Lower lobe of right lung (tissue), 2 donors: ENCODE measurements around the gene NOD1. TPM values are rescaled to one million over a fixed set of nuclear protein-coding genes. Genes with fewer than 3 reads are reported as not detected.

Source experiments
- ATAC-seq, 2 donors: fragments of 200-7000 bp; cut with Tn5 transposase; one replicate each; pipeline ENCODE4 v1.9.1; 2020 to 2022; ENCODE audit warnings: mild to moderate bottlenecking in 2 of 2, moderate library complexity in 2 of 2
- DNase-seq: peaks from one replicate; pipeline ENCODE4 v3.0.0-alpha.2; 2020
- H3K27ac ChIP-seq: fragments of 200-600 bp; one replicate; pipeline ENCODE4 v1.8.0; 2022
- H3K27me3 ChIP-seq: fragments of 200-600 bp; one replicate; pipeline ENCODE4 v1.8.0; 2022; ENCODE audit warnings: low read depth
- H3K36me3 ChIP-seq: fragments of 200-600 bp; one replicate; pipeline ENCODE4 v1.8.0; 2022; ENCODE audit warnings: mild to moderate bottlenecking
- H3K4me1 ChIP-seq: fragments of 200-600 bp; one replicate; pipeline ENCODE4 v1.8.0; 2022
- H3K4me3 ChIP-seq: fragments of 200-600 bp; one replicate; pipeline ENCODE4 v1.8.0; 2022; ENCODE audit warnings: mild to moderate bottlenecking
- H3K9me3 ChIP-seq: fragments of 200-600 bp; one replicate; pipeline ENCODE4 v1.8.0; 2022
- intact Hi-C: fragments of 100-400 bp; cut with DNase I; formaldehyde crosslinking; loops from one replicate; pipeline ENCODE4 v1.11.0; 2022
- total RNA-seq: library from RNA; stranded (reverse); fragmentation: NEBNext Ultra II Directional; extraction: Animal tissue kit (Norgen Biotek cat#: 25700); gene quantifications from one replicate; pipeline ENCODE4 v1.2.1, GENCODE V29; 2021
- TF ChIP-seq, protein P1 (sequence below): fragments of 200-600 bp; IDR thresholded peaks from one replicate; pipeline ENCODE4 v1.8.0; 2022; ENCODE audit warnings: antibody characterized with exemption, mild to moderate bottlenecking
- donor health status: DM: no; HTN: yes; CAD: no; lungs with severe emphysema.

Gene NOD1
- total RNA-seq, 1 donor from 2014 or later = 42.9 TPM

GRCh38 chr7:30396389-30396788 is 82.2 kb downstream of the NOD1 start:
- H3K4me3 ChIP-seq = no peak overlapping the region
- no peak for ATAC-seq
- no peak overlapping the region for H3K27ac ChIP-seq
- intact Hi-C loops = no loop called here
- TF ChIP-seq, protein P1, sequence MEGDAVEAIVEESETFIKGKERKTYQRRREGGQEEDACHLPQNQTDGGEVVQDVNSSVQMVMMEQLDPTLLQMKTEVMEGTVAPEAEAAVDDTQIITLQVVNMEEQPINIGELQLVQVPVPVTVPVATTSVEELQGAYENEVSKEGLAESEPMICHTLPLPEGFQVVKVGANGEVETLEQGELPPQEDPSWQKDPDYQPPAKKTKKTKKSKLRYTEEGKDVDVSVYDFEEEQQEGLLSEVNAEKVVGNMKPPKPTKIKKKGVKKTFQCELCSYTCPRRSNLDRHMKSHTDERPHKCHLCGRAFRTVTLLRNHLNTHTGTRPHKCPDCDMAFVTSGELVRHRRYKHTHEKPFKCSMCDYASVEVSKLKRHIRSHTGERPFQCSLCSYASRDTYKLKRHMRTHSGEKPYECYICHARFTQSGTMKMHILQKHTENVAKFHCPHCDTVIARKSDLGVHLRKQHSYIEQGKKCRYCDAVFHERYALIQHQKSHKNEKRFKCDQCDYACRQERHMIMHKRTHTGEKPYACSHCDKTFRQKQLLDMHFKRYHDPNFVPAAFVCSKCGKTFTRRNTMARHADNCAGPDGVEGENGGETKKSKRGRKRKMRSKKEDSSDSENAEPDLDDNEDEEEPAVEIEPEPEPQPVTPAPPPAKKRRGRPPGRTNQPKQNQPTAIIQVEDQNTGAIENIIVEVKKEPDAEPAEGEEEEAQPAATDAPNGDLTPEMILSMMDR = no peak
- no peak for DNase-seq
- no peaks in the 10 kb centered on the region for H3K27me3 ChIP-seq
- H3K36me3 ChIP-seq = no peaks in the 10 kb centered on the region
- no peaks in the 10 kb centered on the region for H3K4me1 ChIP-seq
- no peaks in the 10 kb centered on the region for H3K9me3 ChIP-seq

GRCh38 chr7:30395676-30396075 is 82.9 kb downstream of the NOD1 start:
- Histone ChIP-seq H3K9me3 (no peaks in the 10 kb centered on the region), H3K27me3 (no peaks in the 10 kb centered on the region), H3K36me3 (no peaks in the 10 kb centered on the region), H3K27ac (no peak overlapping the region), H3K4me1 (no peaks in the 10 kb centered on the region), H3K4me3 (no peak overlapping the region)
- TF ChIP-seq, protein P1 = no peak
- DNase-seq (no peak), ATAC-seq (no peak)
- intact Hi-C loops = no loop called here

DNA sequence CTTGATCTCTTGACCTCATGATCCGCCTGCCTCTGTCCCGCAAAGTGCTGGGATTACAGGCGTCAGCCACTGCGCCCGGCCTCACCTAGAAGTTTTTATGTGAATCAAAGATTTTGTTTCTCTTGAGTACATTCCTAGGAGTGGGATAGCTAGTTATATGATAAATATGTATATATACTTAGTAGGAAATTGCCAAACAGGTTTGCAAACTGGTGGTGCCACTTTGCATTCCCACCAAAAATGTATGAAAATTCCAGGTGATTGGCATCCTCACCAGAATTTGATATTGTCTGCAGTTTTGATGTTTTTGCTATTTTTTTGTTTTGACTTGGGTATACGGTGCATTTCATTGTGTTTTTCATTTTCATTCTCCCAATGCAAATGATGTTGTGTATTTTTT is 86.8 kb downstream of the NOD1 start:
- H3K36me3 ChIP-seq = no peaks in the 10 kb centered on the region
- no peak overlapping the region for H3K4me3 ChIP-seq
- H3K4me1 ChIP-seq = no peaks in the 10 kb centered on the region
- H3K9me3 ChIP-seq = no peaks in the 10 kb centered on the region
- no peak overlapping the region for H3K27ac ChIP-seq
- DNase-seq (no peak), ATAC-seq (no peak)
- intact Hi-C loops = no loop called here
- H3K27me3 ChIP-seq = no peaks in the 10 kb centered on the region
- TF ChIP-seq, protein P1 = no peak

GRCh38 chr7:30390736-30391636 is 87.6 kb downstream of the NOD1 start:
- DNase-seq (no peak), ATAC-seq (no peak)
- Histone ChIP-seq H3K4me1 (no peaks in the 10 kb centered on the region), H3K36me3 (no peaks in the 10 kb centered on the region), H3K27ac (no peak overlapping the region), H3K27me3 (no peaks in the 10 kb centered on the region), H3K4me3 (no peak overlapping the region), H3K9me3 (no peaks in the 10 kb centered on the region)
- TF ChIP-seq, protein P1 = no peak
- intact Hi-C loops = no loop called here

DNA sequence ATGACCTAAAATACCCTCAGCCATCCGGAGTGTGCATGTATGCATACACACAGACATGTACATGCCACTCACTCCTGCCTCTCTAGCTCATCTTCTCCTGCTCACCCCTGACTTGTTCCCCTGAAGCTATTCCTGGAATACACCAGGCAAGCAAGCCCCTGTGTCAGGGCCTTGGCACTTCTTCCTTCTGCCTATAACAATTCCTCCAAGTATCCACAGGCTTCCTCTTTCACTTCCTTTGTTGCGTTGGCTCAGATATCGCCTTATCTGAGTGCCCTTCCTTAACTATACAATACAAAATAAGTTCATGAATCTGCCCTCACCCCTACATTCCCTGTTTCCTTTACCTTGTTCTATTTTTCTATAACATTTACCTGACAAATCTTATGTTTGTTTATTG is 88.8 kb downstream of the NOD1 start:
- Histone ChIP-seq H3K4me1 (no peaks in the 10 kb centered on the region), H3K27me3 (no peaks in the 10 kb centered on the region), H3K27ac (no peak overlapping the region), H3K9me3 (no peaks in the 10 kb centered on the region), H3K36me3 (no peaks in the 10 kb centered on the region), H3K4me3 (no peak overlapping the region)
- ATAC-seq (no peak), DNase-seq (no peak)
- intact Hi-C loops = no loop called here
- TF ChIP-seq, protein P1 = no peak
